ENCODE measurements around the gene ASB1. TPM values are rescaled to one million over a fixed set of nuclear protein-coding genes. Genes with fewer than 3 reads are reported as not detected.

The ASB1 gene
- total and polyA plus RNA-seq, 2 of the 13 experiments (the other 11 are each of a cell fraction or from before 2014, with no cell fraction given), result 48.6 to 49.2 TPM

GRCh38 chr2:238441262-238442114 lies 14.8 kb downstream of the ASB1 start (continued):
- TF ChIP-seq REST (IDR thresholded peaks at IDR 0.05; ENCODE audit: borderline replicate concordance in 1 of 2, low read depth in 1 of 2, low read length in 2 of 2) (0 out of 4 replicates have a peak, but pooled peaks of 1 of the 2 experiments have one; percentile 9), MBD4 (IDR thresholded peaks at IDR 0.05; ENCODE audit: borderline replicate concordance, low read length) (no peak), ZNF10 (CRISPR knock-in tag; IDR thresholded peaks at IDR 0.05; ENCODE audit: borderline replicate concordance, low read depth) (no peak), SNAPC2 (CRISPR knock-in tag; IDR thresholded peaks at IDR 0.05) (no peak), NFE2L2 (IDR thresholded peaks at IDR 0.05; ENCODE audit: low read length) (no peak), RAD21 (CRISPR knock-in tag; IDR thresholded peaks at IDR 0.05) (peak; percentile 78), RFX1 (IDR thresholded peaks at IDR 0.05) (no peak), ZNF569 (CRISPR knock-in tag; IDR thresholded peaks at IDR 0.05; ENCODE audit: borderline replicate concordance) (0 out of 2 replicates have a peak, but pooled peaks have one; percentile 44), ZSCAN22 (CRISPR knock-in tag; IDR thresholded peaks at IDR 0.05) (no peak), DNMT3B (CRISPR knock-in tag; conservative IDR thresholded peaks at IDR 0.05) (no peak), ZNF720 (CRISPR knock-in tag; IDR thresholded peaks at IDR 0.05) (no peak), ZC3H13 (CRISPR knock-in tag; IDR thresholded peaks at IDR 0.05) (peak; percentile 70; the same call in 1 of the 2 replicates), FLYWCH1 (CRISPR knock-in tag; IDR thresholded peaks at IDR 0.05) (no peak), ZNF143 (CRISPR knock-in tag; IDR thresholded peaks at IDR 0.05) (no peak; the same call in 1 of the 2 replicates), SMC3 (IDR thresholded peaks at IDR 0.05; ENCODE audit: low read length) (no peak; the same call in 1 of the 2 replicates), GATA4 (IDR thresholded peaks at IDR 0.05; ENCODE audit: borderline replicate concordance, low read depth) (no peak), ZNF563 (CRISPR knock-in tag; IDR thresholded peaks at IDR 0.05) (no peak), SAFB2 (CRISPR knock-in tag; IDR thresholded peaks at IDR 0.05; ENCODE audit: borderline replicate concordance, low read depth) (no peak; the same call in 1 of the 2 replicates)
- TF ChIP-seq, protein P1, sequence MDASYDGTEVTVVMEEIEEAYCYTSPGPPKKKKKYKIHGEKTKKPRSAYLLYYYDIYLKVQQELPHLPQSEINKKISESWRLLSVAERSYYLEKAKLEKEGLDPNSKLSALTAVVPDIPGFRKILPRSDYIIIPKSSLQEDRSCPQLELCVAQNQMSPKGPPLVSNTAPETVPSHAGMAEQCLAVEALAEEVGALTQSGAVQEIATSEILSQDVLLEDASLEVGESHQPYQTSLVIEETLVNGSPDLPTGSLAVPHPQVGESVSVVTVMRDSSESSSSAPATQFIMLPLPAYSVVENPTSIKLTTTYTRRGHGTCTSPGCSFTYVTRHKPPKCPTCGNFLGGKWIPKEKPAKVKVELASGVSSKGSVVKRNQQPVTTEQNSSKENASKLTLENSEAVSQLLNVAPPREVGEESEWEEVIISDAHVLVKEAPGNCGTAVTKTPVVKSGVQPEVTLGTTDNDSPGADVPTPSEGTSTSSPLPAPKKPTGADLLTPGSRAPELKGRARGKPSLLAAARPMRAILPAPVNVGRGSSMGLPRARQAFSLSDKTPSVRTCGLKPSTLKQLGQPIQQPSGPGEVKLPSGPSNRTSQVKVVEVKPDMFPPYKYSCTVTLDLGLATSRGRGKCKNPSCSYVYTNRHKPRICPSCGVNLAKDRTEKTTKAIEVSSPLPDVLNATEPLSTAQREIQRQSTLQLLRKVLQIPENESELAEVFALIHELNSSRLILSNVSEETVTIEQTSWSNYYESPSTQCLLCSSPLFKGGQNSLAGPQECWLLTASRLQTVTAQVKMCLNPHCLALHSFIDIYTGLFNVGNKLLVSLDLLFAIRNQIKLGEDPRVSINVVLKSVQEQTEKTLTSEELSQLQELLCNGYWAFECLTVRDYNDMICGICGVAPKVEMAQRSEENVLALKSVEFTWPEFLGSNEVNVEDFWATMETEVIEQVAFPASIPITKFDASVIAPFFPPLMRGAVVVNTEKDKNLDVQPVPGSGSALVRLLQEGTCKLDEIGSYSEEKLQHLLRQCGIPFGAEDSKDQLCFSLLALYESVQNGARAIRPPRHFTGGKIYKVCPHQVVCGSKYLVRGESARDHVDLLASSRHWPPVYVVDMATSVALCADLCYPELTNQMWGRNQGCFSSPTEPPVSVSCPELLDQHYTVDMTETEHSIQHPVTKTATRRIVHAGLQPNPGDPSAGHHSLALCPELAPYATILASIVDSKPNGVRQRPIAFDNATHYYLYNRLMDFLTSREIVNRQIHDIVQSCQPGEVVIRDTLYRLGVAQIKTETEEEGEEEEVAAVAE (CRISPR knock-in tag; IDR thresholded peaks at IDR 0.05; ENCODE audit: borderline replicate concordance), result no peak
- TF ChIP-seq, protein P2, sequence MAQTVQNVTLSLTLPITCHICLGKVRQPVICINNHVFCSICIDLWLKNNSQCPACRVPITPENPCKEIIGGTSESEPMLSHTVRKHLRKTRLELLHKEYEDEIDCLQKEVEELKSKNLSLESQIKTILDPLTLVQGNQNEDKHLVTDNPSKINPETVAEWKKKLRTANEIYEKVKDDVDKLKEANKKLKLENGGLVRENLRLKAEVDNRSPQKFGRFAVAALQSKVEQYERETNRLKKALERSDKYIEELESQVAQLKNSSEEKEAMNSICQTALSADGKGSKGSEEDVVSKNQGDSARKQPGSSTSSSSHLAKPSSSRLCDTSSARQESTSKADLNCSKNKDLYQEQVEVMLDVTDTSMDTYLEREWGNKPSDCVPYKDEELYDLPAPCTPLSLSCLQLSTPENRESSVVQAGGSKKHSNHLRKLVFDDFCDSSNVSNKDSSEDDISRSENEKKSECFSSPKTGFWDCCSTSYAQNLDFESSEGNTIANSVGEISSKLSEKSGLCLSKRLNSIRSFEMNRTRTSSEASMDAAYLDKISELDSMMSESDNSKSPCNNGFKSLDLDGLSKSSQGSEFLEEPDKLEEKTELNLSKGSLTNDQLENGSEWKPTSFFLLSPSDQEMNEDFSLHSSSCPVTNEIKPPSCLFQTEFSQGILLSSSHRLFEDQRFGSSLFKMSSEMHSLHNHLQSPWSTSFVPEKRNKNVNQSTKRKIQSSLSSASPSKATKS (CRISPR knock-in tag; IDR thresholded peaks at IDR 0.05), result no peak

Measured in HepG2 (cell line).